HG03432 (cell line): ENCODE measurements around the gene PTGER2.

Source experiments
- ATAC-seq: cut with Tn5 transposase; IDR thresholded peaks from one replicate; pipeline ENCODE4 v1.9.1; 2021; ENCODE audit warnings: mild to moderate bottlenecking, moderate library complexity; ENCODE audit not compliant: unreplicated experiment

Gene PTGER2

GRCh38 chr14:52333823-52334657, 19.9 kb downstream of the PTGER2 start:
- no peak for ATAC-seq

DNA sequence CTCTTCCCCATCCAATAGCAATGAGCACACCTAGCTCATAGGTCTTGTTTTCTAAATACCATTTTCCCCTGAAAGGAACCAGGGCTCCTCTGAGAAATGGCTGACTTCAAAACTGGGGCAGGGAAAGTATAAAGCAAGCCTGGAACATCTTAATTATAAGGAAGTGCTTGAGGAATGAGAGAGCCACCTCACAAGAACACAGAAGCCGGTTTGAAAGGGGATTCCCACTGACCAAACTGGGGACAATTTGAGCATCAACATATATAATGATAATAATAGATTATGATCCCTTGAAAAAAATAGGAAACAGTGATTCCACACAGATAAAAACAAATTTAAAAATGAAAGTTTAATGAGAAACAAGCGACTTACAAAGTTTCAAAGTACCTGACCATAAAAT, 22.1 kb downstream of the PTGER2 start:
- ATAC-seq = no peak

DNA sequence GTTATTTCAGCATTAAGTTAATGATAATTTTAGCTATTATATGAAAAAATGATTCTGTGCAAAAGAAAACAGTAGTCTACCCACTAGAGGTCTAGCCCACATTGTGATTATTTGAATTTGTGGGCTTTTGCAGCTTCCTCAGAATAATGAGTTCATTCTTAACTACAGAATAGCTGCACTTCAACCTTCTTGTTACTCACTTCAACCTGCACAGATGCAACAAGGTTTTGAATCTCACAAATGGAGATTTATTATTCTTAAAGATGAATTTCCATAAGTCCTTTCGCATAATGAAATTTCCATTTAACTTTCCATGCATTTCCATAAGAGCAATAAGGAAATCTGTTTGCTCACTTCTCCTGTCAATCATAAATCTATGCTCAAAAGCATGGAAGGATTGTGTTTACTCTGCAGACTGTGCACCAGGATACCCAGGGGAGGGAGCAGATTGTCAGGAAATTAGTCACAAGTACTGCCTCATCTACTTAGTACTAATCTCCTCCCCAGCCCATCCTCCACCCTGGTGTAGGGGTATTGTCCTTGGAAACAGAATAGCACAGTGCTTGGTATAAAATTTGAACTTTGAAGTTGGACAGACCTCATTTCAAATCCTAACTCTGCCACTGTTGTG, 24.1 kb downstream of the PTGER2 start:
- no peak for ATAC-seq

DNA sequence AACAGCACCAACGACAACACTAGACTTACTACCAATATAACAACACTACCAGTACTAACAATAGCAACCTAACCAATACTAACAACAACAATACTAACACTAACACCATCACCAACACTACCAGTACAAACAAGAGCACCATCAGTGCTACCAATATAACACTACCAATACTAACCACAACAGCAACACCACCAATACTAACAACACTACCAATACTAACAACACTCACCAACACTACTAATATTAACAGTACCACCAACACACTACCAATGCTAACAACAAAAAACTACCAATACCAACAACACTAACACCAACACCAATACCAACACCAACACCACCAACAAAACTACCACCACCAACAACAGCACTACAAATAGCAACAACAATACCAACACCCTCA, 25.1 kb downstream of the PTGER2 start:
- ATAC-seq = no peak

DNA sequence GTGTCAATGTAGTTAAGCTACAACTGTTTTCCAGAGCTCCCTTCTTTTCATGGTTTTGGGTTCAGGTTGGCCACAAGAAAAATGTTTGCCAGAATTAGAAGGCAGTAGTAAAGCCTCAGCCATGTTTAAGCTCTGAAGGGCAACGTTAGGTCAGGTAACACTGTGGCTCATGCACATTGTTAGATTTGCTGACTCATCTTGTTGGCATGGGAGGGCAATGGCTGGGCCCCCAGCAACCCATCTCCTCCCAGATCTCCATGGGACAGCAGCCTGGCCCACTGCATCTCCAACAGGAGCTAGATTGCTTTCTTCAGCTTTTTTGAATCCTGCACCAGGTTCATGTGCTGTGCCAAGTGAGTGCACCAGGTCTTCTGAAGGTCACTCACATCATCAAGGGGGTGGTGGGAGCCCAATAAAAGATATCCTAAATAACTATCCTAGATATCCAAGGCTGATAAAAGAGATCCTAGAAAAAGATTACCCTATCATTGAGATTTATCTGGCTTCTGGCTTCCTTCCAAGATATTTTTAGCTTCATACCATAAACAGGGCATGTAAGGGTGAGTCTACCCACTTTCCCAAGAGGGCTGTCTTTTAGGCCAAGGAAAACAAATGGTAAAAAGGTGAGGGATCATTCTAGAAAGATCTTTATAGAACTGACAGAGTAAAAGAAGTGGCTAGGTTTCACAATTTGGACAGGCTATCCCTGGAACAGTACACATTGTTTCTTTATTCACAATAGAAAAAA, 28.9 kb downstream of the PTGER2 start:
- ATAC-seq = no peak

DNA sequence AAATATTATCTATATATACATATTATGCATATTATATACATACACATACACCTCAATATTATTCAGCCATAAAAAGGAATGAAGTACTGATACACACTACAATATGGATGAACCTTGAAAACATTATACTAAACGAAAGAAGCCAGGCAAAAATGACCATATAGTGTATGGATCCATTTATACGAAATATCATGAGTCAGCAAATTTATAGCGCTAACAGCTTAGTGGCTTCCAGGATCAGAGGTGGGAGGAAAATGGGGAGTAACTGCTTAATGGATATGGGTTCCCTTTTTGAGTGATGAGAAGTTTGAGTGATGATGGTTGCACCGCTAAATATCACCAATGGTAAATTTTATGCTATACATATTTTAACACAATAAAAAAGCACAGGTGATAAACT, 32.7 kb downstream of the PTGER2 start:
- ATAC-seq = no peak

- no peak for ATAC-seq
These were observed 34.2 kb downstream of the PTGER2 start for GRCh38 chr14:52348279-52348678.

GRCh38 chr14:52348776-52349175, 34.7 kb downstream of the PTGER2 start:
- no peak for ATAC-seq

GRCh38 chr14:52349731-52350130, 35.6 kb downstream of the PTGER2 start:
- ATAC-seq = no peak

GRCh38 chr14:52350445-52350844, 36.3 kb downstream of the PTGER2 start:
- no peak for ATAC-seq

DNA sequence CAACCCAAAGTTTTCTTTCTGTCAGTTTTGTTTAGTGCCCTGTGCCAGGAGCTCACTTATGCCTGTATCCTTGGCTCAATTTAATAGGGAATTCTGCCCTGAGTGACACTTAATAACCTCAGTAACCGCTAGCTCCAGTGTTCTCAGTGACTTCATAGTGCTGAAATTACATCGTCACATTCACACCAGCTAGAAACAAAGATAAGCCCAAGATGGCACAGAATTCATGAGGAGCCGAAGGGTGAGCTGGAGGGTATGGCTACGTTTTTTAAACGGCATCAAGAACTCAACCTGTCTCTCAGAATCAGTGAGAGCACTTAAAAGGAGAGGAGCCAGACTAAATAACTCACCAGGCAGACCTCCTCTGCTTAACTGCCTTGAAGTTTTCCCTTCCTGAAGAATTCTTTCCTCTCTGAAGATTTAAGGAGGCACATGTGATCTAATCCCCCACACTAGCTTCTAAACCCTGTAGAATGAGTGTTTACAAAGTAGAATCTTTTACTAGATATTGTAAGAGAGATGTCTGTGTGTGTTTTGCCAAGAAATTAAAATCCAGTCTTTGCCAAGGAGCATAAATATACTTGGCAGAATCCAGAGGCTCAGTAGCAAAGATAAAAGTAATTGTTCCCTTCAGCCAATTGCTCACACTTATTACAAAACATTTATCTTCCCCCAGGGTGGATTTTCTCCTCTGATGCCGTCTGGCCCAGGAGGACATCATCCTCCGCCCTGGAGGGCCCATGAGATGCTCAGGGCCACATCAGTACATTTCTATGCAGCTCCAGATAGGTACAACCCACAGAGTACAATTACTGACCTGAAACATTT, 37.3 kb downstream of the PTGER2 start:
- peak; percentile 29 for ATAC-seq

DNA sequence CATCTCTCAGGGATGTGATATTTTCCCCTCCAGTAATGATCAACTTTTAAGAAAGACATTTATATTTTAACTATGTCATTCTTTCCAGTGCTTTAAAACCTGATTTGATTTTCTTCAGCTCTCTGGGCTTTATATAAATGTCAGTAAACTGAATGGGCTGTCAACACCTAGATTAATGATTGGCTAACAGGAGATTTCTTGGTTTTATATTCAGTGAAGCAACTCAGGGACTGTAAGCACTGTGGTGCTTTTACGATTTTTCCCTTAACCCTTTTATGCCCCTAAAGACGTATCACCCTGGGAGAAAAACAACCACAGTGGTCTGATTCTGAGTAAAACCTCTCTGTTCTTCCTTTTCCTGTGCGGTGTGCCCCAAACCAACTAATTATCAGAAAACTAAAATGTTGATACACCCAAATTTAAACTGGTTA, 38.0 kb downstream of the PTGER2 start:
- peak; percentile 79 for ATAC-seq

DNA sequence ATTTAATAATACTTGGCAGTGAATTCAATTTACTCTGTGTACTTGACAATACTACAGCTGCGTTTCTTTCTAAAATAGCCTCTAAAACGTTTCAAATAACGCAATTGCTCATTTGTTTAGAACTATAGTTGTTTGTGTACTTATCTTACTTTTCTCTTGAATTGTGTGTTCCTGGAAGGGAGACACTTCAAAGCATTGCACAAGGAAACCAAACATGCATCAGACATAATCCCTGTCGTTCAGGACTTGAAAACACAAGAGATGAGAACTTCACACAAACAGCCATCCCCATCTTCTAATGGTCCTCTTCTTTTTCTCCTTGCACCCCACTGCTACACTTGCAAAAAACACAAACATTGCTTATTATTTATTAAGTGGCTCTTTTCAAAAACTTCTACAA, 38.5 kb downstream of the PTGER2 start:
- no peak for ATAC-seq

GRCh38 chr14:52354242-52354641, 40.1 kb downstream of the PTGER2 start:
- ATAC-seq = no peak

- ATAC-seq = no peak
These were observed 40.9 kb downstream of the PTGER2 start for GRCh38 chr14:52355016-52355431.

GRCh38 chr14:52355526-52355925, 41.4 kb downstream of the PTGER2 start:
- ATAC-seq = no peak

GRCh38 chr14:52356025-52356424, 41.9 kb downstream of the PTGER2 start:
- ATAC-seq = no peak

DNA sequence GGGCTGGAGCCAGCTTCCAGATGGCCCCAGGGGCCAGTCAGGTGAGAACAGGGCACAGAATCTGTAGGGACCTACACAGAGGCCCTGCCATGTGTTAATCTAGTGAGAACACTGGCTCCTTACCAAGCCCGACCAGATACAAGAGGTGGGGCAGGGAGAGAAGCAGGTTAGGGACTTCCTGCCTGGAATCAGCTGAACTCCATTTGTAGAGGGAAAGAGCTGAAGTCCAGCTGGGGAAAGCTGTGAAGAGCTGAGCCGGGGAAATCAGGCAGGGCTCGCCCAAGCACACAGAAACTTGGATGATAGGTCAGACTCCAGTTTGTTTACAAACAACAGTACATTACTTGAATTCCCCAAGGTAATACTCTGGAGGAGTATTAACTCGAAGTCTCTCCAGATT, 46.7 kb downstream of the PTGER2 start:
- no peak for ATAC-seq

DNA sequence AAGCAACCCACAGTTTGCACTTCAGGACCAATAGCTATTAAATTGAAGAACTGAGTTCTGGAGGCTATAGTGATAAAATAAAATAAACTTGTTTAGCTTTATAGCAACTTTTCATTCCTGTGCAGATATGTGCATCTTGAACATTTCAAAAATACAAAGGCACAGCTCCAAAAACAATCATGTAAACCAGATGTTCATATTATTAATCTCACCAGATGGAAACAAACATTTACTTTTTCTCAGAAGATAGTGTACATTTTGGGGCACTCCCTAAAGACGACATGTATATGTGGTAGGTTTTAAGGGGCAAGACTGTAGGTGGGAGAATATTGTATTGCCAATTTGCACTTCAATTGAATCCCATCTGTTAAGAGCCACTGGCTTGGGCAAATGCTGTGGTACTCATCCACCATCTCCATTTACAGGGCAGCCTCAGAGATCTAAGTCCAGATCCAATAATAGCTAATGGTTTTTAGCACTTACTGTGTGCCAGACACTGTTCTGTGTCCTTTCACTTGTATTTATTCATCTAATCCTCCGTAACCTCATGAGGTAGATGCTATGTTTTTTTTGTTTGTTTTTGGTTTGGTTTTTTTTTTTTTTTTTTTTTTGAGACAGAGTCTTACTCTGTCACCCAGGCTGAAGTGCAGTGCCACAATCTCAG, 49.1 kb downstream of the PTGER2 start:
- ATAC-seq = no peak

DNA sequence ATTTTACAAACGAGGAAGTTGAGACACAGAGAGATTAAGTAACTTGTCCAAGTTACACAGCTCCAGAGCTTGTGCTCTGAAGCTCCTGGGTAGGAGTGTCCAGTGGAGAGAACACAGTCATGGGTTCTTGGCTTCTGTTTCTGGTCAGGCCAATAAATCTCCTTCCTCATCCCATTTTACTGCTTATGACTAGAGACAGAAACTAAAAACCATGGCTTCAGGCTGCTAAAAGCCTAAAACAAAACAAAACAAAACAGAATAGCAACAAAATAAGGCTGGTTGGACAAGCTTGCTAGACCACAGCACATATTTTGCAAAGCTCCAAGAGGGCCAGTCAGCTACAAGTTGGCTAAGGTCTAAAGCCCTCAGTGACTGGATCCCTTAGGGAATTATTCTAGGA, 49.8 kb downstream of the PTGER2 start:
- ATAC-seq = no peak
